ENCODE data around the gene C16orf87.
"Not testable (repeated sequence)": the region's sequence is repeated elsewhere in the genome, so short reads cannot be mapped to it uniquely, and the experiment has no call there.

The C16orf87 gene

DNA sequence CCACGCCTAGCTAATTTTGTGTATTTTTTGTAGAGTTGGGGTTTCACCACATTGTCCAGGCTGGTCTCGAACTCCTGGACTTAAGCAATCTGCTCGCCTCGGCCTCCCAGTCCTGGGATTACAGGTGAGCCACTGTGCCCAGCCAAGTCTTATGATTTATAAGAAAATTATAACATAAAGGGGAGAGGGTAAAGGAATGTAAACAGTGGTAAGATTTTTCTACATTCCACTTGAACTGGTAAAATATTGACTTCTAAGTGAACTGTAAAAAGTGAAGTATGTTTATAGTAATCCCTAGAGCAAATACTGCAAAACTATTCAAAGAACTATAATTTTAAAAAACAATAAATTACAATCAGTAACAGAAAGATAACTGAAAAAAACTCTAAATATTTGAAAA lies 33.5 kb downstream of the C16orf87 start:
- no peak for DNase-seq

DNA sequence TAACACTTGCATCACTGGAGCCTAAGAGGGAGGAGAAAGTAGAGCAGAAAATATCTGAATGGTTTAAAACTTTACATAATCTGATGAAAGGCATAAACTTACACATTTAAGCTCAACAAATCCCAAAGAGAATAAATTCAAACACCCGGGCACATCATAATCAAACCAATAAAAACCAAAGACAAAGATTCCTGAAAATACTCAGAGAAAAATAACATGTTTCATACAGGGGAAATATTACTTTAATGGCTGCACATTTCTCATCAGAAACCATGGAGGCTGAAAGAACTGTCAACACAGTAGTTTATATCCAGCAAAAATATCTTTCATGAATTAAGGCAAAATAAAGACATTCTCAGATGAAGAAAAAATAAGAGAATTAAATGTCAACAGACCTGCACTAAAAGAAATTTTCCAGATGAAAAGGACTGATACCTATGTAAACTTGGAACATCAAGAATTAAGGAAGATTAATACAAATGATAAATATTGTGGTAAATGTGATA lies 34.2 kb downstream of the C16orf87 start:
- no peak for DNase-seq

DNA sequence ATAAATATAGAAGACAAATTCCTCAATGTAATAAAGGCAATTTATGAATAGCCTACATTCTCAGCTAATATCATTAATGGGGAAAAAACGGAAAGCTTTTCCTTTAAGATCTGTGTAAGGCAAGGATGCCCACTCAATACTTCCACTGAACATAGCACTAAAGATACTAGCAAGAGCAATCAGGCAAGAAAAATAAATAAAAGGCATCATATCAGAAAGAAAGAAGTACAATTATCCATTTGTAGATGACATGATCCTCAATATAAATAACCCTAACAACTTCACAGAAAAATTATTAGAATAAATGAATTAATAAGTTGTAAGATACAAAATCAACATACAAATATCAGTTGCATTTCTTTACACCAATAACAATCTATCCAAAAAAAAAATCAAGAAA lies 37.1 kb downstream of the C16orf87 start:
- DNase-seq: no peak

DNA sequence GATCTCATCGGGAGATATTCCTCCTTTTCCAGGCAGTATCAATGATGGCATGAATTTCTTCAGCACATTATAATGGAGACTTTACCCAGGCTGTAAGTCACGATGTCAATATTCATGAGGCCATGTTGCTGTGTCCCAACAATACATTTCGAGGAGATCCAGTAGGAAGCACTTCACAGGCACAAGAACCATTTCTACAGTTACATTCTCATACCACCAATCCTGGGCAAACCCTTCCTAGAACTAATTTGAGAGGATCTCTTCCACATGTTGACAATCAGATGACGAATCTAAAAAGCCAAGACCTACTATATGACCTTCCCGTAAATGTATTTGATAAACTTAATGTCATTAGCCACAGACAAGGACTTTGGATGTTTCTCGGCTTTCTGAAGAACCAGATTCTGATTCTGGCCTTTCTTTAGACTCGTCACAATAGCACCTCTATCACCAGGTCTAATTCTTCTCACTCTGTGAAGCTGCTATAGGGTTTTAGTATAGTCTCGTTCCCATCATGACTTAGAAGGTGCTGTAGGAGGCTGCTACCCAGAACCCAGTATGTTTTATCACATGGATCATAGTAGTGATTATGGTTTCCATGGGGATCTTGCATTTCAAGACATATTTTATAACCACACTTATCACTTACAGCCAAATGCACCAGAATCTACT lies 40.2 kb downstream of the C16orf87 start:
- DNase-seq: no peak

DNA sequence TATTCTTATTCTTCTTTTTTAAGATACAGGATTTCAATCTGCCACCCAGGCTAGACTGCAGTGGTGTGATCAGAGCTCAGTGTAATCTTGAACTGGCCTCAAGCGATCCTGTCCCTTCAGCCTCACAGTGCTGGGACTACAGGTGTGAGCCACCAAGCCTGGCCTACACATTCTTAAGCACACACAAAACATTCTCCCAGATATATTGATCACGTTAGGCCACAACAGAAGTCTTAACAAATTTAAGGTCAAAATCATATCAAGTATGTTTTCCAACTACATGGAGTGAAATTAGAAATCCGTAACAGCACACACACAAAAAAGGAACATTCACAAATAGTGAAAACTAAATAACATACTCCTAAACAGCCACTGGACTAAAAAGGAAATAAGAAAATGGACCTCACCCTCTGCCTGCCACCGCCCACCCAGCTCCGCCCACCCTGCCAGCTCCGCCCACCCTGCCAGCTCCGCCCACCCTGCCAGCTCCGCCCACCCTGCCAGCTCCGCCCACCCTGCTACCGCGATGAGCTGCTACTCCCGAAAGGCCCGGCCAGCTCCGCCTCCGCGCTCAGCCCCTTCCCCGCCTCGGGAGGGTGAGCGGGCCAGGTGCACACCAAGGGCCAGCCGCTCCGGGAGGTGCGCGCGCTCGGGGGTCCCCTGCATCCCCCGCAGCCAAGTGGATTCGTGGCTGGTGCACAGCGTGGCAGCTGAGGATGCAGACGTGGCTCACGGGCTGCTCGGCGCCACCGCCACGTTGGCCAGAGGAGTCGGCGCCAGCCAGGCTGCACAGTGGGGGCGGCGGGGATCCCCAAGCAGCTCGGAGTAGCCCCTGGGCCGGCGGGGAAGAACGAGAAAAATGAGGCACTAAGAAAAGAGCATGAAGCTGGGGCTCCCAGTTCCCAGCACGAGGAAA lies 41.2 kb downstream of the C16orf87 start:
- peak; percentile 64 to 83 (median 78) for DNase-seq

DNA sequence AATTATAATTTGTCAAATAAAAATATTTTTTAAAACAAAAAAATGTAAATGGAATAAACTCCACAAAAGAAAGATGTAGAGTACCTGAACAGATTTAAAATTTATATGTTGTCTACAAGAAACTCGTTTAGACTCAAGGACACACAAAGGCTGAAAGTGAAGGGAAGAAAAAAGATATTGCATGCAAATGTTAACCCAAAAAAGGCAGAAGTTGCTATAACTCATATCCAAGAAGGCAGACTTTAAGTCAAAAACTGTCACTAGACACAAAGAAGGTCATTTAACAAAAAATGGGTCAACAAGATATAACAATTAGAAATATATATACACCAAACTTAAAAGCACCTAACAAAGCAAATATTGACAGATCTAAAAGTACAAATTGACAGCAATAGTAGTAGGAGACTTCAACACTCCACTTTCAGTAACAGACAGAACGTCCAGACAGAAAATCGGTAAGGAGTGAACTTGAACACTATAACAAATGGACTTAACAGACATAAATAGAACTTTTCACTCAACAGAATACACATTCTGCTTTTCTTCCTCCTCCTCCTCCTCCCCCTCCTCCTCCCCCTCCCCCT lies 42.0 kb downstream of the C16orf87 start:
- no peak for DNase-seq

DNA sequence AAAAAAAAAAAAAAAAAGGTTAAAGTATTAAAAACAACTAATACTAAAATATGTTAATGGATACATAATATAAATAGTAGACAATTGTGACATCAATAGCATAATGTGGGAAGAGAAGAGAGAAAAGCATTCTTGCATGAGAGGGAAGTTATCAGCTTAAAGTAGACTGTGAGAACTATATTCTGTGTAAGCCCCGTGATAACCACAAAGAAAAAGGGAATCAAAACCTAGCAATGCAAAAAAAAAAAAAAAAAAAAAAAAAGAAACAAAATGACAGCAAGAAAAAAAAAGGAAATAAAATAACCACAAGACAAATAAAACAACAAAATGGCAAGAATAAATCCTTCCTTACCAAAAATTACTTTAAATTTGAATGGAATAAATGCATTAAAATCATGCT lies 43.1 kb downstream of the C16orf87 start:
- no peak for DNase-seq

DNA sequence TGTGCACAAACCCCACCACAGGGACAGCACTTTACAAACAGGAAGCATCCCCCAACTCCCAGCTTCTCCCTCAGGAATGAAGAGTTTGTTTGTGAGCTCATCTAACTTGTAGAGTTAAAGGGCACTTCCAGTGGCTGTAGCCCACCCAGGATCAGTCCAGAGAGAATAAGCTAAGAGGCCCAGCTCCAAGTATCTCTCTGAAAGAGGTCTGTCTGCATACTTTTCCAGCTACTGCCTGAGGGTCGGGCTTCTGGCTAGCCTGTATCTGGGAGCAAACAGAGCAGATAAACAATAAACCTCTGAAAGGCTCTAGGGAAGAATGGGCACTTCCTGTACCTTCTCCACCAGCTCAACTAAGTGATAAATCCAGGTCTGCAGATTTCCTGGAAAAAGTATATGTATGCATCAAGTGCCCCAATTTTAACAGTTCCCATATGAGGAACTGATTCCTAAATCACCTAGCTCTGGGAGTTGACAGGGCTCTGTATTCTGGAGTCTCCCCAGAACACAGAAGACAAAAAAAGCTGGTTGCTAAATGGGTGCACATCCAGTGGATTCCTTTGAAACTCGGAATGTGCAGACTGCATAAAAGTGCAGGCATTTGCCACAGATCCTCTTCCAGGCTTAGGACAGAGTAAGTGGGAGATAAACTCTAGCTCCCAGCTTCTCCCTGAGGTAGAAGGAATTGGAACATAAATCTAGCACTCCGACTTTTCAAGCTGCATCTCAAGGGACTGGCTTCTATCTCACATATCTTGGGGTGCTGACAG lies 45.7 kb downstream of the C16orf87 start:
- no peak for DNase-seq

DNA sequence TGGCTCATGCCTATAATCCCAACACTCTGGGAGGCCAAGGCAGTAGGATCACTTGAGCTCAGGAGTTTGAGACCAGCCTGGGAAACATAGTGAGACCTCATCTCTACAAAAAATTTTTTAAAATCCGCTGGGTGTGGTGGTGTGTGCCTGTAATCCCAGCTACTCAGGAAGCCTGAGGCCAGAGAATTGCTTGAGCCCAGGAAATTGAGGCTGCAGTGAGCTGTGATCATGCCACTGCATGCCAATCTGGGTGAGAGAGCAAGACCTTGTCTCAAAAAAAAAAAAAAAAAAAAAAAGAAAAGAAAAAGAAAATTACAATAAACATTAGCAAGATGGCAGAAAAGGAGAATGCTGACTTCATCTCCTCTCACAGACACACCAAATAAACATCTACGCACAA lies 46.4 kb downstream of the C16orf87 start:
- DNase-seq: not testable (repeated sequence)

DNA sequence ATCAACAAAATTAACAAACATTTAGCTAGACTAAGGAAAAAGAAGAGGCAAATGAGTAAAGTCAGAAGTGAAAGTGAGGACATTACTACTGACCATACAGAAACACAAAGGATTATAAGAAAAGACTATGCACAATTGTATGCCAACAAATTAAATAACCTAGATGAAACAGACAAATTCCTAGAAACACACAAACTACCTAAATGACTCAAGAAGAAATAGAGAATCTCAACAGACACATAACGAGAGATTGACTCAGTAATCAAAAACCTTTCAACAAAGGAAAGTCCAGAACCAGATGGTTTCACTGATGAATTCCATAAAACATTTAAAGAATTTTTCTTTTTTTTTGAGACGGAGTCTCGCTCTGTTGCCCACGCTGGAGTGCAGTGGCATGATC lies 47.2 kb downstream of the C16orf87 start:
- no peak for DNase-seq

DNA sequence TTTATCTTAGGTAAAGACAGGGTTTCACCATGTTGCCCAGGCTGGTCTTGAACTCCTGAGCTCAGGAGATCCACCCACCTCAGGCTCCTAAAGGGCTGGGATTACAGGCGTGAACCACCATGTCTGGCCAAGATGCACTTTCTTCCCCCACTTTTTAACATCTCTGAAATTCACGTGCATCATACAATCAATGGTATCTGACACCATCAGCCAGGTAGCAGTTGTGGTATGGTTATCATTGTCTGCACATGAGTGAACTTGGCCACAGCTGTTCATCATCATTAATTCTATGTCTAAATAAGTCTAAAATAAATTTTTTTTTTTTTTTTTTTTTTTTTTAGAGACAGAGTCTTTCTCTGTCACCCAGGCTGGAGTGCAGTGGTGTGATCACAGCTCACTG lies 48.7 kb downstream of the C16orf87 start:
- DNase-seq: no peak

DNA sequence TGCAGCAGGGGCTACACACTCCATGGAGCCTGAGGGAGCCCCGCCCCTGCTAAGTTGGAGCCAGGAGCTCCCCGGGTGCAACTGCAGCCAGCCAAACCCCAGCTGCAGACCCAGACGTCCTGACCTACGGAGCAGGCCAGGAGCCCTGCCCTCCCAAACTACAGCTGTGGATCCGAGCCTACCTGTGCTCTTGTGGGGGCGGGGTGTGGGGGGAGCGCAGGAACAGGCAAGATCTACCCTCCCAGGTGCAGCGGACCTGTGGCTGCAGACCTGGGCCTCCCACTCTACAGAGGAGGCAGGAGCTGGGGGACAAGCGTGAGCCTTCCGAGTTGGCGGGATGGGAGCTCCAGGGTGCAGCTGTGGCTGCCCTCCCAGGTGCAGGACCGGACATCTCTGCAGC lies 53.2 kb downstream of the C16orf87 start:
- DNase-seq: no peak

DNA sequence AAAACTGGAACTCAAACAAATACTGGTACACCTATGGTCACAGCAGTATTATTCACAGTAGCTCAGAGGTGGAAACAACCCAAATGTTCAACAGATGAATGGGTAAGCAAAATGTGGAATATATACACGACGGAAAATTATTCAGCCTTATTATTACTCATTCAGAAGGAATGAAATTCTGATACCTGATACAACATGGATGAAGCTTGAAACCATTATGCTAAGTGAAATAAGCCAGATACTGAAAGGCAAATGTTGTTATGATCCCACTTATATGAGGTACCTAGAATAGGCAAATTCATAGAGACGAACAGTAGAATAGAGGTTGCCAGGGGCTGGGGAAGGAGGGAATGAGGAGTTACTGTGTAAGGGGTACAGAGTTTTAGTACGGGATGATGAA lies 55.8 kb downstream of the C16orf87 start:
- no peak for DNase-seq

DNA sequence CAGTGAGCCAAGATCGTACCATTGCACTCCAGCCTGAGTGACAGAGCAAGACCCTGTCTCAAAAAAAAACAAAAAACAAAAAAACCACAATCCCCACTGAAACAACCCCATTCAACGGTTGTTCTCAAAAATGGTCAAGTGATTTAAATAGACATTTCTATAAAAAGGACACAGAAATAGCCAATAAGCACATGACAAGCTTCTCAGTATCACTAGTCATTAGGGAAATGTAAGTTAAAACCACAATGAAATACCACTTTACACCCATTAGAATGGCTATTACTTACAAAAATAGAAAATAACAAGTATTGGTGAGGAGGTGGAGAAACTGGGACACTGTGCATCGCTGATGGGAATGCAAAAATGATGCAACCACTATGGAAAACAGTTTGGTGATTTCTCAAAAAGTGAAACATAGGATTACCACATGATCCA lies 56.2 kb downstream of the C16orf87 start:
- DNase-seq: no peak

DNA sequence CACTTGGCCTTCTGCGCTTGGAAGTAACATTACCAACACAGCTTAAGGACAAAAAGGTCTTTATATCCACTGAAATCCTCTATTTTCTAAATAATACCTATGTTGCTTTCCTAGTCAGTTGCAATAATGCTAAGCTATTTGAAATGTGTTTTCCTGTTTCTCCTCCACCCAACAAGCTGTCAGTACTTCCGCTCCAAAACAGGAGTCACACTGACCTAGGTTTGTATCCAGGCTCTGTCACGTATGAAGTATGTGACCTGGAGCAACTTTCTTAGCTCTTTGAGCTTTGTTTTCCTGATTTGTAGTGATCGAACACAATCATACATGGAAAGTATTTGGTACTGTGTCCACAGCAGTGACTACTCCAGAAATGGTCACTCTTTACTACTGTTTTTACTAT lies 58.5 kb downstream of the C16orf87 start:
- no peak for DNase-seq

DNA sequence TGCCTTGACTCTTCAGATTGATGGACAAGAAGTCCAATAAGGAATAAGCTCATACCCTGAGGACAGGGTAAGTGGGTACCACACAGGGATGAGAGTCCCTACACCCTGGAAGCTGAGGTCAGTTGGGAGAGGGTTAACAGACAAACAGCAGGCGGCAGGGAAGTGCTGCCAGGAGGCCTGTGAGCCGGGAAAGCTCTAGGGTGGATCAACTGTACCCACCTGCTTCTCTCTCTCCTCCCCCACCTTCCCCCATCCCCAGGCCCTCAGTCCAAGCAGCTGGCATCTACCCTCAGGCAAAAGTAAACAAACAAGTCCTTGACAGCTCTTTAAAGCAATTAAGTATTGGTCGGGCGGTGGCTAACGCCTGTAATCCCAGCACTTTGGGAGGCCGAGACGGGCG lies 62.2 kb downstream of the C16orf87 start:
- DNase-seq: no peak

DNA sequence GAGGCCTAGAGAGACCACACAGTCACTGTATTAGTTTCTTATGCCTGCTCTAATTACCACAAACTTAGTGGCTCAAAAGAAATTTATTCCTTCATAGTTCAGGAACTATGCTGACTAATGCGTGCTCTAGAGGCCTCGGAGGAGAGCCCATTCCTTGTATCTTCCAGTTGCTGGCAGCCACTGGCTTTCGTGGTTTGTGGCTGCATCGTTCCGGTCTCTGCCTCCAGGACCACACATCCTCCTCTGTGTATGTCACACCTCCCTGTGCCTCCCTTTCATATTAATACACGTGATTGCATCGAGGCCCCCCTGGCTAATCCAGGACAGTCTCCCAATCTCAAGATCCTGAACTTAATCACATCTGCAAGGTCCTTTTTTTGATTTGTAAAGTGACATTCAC lies 65.9 kb downstream of the C16orf87 start:
- DNase-seq: no peak

DNA sequence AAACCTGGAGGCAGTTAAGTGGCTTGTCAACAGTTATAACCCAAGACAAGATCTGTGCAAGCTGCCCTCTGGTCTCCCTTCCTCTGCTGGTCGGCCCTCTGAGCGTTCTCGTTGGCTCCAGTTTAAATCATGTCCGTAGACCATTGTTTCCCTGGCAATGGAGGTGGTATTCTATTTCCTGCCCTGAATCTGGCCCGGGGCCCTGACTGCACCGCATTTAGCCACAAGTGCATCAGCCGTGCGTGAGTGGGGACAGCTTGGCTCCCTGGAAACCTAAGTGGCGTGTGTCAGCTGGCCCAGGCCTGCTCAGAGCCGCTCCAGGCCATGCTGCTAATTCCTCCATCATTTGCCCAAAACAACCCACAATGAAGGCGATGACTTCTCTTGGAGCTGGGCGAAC lies 67.8 kb downstream of the C16orf87 start:
- no peak for DNase-seq

DNA sequence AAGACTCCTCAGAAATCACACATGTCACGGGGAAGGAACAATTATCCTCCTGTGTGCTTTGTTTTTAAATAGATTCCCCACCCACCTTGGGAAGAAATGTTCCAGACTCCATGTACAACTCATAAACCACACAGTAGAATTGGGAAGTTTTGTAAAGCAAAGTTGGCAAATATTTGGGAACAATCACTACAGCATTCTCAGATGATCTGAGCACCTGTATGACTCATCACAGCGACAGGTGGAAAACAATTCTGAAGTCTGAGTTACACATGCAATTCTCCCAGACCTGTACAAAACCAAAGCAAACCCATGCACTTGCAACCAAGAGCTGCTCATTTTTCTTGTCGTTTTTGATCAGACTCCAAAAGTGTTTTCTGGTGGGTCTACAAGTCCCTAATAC lies 68.4 kb downstream of the C16orf87 start:
- DNase-seq: no peak

DNA sequence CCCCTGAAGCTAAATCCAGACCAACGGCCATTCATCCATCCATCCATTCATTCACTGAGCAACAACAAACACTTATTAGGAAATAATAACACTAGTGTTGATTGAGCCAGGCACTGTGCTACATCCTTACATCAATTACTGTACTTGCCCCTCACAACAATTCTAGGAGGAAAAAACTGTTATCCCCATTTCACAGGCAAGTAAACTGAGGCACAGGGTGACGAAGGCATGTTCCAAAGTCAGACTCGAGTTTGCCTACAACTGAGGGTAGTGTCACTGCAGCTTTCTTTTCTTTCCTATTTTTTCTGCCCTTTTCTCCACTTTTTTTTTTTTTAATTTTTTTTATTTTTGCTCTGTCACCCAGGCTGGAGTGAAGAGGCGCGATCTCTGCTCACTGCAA lies 71.7 kb downstream of the C16orf87 start:
- no peak for DNase-seq

DNA sequence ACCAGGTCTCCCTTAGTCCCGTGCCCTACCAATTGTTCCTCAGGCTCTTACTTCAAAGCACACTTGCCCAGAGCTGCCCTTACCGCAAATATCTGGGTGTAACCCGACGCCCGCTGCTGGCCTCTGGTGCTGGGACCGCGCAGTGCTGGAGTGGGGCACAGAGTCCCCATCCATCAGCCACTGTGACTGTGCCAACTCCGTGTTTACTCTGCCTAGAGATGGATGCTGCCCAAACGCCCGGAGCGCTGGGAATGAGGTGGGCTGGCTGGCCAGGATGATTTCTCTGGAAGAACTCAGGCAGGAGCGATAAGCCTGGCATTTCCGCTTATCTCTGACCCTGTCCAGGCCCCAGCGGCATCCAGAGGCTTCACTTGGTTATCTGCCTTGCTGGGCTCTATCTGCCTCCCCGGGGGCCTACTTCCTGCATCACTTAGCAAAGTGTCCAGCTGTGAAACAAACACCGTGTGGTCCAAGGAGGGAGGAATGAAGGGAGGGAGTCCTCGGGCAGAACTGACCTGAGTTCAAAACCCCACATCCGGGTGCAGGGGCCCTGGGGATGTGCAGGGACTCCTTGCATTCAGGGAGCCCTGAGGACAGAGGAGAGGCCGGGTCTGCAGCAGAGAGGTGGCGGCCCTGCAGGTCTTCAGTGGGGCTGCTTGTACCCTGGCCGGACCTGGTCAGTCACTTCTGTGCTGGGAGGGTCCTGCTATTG lies 73.5 kb downstream of the C16orf87 start:
- no peak for DNase-seq

DNA sequence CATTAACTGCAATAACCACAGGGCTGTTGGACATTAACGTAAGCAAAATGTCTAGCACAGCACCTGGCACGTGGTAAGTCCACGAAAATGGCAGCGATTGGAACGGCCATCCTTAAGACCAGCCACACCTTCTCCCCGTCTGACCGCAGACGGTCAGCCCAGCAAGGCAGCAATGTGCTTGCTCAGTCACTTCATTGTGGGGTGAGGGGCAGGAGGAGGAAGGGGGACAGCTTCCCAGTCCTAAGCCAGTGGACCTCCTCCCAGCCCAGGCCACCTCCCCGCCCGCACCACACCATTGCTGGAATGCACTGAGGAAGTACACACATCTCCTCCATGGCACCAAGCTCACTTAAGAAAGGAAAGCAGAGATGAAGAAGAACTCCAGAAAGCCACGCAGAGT lies 74.2 kb downstream of the C16orf87 start:
- no peak for DNase-seq
